GM12801 (cell line): ENCODE data around the gene GRAP2.

ENCODE experiments used
- CTCF ChIP-seq: IDR thresholded peaks from one replicate; pipeline ENCODE4 v1.5.1; 2011; ENCODE audit warnings: control low read depth; ENCODE audit not compliant: insufficient read length; ENCODE audit errors: extremely low read depth

Gene GRAP2

GRCh38 chr22:39980596-39980995, 79.7 kb downstream of the GRAP2 start:
- no peak for TF ChIP-seq CTCF

- no peak for TF ChIP-seq CTCF
These were observed 82.5 kb downstream of the GRAP2 start for GRCh38 chr22:39983346-39983745.

- no peak for TF ChIP-seq CTCF
These were observed 83.1 kb downstream of the GRAP2 start for GRCh38 chr22:39984006-39984405.

GRCh38 chr22:39984746-39985145, 83.9 kb downstream of the GRAP2 start:
- TF ChIP-seq CTCF: no peak

GRCh38 chr22:39985383-39986035, 84.6 kb downstream of the GRAP2 start:
- TF ChIP-seq CTCF: no peak

GRCh38 chr22:39988386-39989114, 87.7 kb downstream of the GRAP2 start:
- TF ChIP-seq CTCF: no peak

GRCh38 chr22:39989633-39990032, 88.7 kb downstream of the GRAP2 start:
- TF ChIP-seq CTCF: no peak
